ENCODE results near the gene MRPL9.

DNA sequence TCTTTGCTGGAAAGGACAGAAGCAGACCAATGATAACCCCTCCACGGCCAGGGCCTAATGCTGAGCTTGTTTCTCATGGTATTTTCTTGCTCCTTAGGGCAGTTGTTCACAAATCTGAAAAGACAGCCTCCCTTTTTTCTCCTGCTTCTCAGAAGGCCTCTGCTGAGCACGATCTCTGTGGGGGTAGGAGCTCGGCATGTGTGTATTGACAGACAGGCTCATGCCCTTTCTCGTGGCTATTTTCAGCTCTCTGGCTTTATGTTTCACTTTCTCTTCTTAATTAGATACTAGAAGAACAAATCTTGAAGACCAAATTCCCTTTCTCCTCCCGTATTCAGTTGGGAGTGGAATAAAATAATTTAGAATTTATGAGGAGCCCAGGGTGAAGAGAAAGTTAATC is 42.7 kb downstream of the MRPL9 start:
- TF ChIP-seq, protein P1, sequence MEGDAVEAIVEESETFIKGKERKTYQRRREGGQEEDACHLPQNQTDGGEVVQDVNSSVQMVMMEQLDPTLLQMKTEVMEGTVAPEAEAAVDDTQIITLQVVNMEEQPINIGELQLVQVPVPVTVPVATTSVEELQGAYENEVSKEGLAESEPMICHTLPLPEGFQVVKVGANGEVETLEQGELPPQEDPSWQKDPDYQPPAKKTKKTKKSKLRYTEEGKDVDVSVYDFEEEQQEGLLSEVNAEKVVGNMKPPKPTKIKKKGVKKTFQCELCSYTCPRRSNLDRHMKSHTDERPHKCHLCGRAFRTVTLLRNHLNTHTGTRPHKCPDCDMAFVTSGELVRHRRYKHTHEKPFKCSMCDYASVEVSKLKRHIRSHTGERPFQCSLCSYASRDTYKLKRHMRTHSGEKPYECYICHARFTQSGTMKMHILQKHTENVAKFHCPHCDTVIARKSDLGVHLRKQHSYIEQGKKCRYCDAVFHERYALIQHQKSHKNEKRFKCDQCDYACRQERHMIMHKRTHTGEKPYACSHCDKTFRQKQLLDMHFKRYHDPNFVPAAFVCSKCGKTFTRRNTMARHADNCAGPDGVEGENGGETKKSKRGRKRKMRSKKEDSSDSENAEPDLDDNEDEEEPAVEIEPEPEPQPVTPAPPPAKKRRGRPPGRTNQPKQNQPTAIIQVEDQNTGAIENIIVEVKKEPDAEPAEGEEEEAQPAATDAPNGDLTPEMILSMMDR (IDR thresholded peaks at IDR 0.05 in 4 of 5, conservative IDR thresholded peaks at IDR 0.05 in 1 of 5) = no peak
- no peak for TF ChIP-seq POLR2A (IDR thresholded peaks at IDR 0.05)

Data from gastrocnemius medialis (tissue), 4 donors.